GM19324 (cell line): Measurements from ENCODE around the gene YIPF1.
A peak's percentile ranks its signal among the peaks of the same experiment; 100 is the strongest.

Source experiments
- ATAC-seq: cut with Tn5 transposase; IDR thresholded peaks from one replicate; pipeline ENCODE4 v1.9.1; 2021; ENCODE audit warnings: mild to moderate bottlenecking, moderate library complexity; ENCODE audit not compliant: unreplicated experiment, low FRiP score

YIPF1 gene

DNA sequence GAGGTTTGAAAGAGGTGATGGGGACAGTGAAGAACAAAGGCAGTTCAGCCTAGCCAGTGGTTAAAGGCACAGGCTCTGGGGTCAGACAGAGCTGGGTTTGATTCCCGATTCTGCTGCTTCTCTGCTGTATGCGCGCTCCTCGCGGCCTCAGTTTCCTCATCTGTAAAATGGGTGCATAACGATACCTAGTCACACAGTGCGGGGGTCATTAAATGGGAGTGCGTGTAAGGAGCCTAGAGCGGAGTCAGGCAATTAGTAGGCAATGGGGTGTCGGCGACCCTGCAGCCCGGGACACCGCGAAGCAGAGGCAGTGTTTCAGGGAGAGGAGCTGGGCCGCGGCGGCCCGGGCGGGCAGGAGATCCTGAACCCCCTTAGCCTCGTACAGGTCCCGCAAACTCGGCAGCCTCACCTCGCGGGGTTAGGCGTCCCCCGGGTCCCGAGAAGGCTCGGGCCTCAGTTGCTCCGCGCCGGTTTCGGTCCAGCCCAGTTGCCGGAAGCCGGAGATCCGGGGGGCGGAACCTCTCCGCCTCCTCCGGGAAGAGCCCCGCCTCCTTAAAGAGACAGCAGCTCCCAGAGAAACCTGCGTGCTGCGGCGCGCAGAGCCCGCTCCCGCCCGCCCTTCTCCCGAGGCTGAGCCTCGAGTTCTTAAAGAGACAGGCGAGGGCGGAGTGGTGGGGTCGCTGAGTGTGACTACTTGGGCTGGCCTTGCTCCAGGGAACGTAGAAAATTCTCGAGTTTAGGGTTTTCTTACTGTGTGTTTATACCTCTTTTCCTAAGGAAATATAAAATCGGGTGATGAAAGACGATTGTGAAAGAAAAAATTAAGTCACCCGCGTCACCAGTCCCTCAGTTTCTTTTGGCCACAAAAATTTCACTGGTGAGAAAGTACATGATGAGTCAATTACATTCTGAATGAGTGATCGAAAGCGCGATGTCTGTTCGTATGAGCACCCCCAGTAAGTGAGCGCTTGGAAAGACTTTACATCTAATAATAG, at the start of gene YIPF1:
YIPF1 (minus strand) TSS at position 494 of the 995 bp plus-strand sequence. CDS start 860 bp downstream, outside the sequence.
- peak; percentile 93 for ATAC-seq

DNA sequence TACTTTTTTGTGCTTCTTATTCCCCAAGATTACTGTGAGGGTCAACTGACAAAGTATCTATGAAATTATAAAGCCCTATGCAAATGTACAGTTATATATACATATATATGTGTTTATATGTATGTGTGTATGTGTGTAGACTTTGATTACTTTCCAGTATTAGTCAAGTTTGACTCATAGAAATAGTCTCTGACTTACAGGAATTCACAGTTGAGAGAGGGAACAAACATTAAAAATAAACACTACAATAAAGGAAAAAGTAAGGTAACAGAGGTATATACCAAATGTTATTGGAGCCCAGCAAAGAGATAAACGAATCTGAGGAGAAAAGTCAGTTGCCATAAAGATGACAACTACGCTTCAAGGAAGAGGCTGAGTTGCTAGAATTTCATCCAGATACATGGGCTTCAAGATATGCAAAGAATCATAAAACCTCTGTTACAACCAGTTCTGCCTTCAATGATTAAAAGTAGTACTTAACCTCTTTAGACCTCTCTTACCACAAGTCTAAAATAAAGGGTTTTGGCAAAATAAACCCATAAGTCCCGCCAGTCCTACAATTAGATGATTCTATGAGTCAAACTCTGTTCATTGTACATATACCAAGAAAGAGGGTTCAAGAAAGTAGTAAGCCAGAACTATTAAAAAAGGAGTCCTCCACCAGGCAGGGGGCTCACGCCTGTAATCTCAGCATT, 48.7 kb upstream of the YIPF1 start:
- no peak for ATAC-seq

DNA sequence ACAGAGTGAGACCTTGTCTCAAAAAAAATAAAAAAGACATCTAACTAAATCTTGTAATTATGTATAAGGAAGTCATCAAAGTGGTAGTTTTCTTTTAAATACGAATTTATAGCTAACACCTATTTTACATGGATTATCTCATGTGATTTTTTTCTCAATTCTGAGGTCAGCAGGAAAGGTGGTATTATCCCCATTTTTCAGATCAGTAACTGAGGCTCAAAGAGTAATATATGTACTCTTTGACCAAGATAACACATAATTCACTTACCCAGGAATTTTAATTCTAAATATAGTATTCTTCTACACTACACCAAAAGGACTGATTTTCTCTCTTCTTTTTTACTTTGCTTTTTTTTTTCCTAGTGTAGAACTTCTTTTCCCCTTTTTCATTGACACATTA, 46.8 kb upstream of the YIPF1 start:
- ATAC-seq, result no peak

DNA sequence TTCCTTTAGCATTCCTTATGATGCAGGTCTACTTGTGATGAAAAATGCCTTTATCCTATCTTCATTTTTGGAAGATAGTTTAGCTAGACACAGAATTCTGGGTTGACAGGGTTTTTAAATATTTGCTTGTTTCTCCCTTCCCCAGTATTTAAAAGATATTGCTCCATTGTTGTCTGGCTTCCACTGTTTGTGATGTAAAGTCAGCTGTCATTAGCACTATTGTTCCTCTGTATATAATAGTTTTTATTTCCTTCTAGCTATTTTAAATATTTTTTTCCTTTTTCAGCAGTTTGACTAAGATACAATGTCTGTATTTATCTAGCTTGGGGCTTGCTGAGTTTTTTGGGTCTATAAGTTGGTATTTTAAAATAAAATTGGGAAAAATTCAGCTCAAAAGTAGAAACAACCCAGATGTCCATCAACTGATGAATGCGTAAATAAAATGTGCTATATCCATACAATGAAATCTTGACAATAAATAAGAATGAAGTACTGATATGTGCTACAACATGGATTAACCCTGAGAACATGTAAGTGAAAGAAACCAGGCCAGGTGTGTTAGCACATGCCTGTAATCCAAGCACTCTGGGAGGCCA, 44.7 kb upstream of the YIPF1 start:
- ATAC-seq, result no peak

DNA sequence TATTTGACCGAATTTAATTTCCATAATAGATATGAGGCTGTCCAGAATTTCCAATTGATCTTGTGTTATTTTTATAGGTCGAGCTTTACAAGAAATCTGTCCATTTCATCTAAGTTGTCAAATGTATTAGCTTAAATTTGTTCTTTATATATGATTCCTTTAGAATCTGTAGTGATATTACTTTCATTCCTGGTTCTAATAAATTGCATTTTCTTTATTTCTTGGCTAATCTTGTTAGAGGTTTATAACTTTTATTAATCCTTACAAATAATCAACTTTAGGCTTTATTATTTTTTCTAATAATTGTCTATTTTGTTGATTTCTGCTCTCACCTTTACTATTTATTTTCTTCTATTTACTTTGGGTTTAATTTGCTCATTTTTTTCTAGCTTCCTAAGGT, 41.9 kb upstream of the YIPF1 start:
- ATAC-seq, result no peak

DNA sequence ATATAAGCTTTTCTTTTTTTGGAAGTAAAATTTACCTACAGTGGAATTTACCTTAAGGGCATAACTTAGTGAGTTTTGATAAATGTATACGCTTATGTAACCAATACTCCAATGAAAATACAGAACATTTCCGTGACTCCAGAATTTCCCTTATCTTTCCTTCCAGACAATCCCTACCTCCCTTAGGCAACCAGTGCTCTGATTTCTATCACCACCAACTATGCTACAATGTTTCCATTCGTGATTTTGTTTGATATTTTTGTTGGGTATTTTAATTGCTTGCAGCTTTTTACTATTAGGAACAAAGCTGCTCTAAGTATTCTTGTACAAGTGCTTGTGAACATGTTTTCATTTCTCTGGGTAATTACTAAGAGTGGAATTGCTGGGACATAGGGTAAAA, 41.3 kb upstream of the YIPF1 start:
- ATAC-seq, result no peak

DNA sequence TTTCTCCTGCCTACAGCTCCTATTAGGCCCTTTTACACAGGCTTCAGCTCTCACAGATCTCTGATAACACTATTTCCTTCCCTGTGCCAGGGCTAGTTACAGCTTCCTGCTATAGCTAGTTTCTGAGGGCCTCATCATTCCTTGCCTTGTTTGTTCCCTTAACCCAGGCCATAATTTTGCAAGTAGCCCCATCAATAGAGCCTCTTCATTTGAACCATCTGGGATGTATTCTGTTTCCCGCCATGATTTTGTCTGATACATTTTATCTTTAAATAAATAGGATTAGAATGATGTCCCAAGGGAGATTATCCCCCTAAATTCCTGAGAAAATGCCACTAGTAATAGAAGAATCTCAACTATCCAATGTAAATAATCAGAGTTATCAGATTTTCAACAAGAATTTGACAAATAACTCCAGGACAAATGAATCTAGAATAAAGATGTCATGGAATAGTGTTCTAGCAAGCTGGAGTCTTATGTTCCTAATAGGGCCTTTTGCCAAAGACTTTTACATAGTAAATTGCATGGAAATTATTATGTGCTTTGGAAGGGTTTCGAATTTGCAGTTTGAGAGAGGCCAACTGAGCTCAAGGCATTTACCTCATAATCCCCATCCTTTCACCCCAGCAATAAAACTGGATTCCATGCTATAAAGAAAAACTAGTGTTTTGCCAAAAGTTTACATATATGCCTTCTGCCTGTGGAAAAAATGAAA, 39.8 kb upstream of the YIPF1 start:
- no peak for ATAC-seq

DNA sequence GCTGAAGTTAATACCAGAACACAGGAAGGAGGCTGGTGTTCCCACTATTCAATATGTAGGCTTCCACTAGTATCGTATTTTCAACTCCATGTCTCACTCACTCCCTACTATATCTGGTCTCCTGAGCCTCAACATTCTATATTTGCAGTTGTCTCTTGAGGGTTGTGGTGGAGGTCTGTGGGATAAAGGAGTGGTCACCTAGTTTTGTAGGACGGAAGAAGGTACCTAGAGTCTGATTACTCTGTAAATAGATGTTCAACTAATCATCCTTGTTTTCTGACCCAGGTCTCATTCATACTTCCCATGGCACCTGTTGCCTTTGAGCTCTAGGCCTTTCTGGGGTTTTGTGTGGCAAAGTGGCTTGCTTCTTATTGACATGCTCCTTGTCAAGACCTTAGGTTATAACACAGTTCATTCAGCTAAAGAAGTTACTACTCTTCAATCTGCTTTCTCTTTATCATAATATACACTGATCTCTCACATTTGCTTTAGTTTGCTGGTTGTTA, 37.8 kb upstream of the YIPF1 start:
- ATAC-seq, result no peak

DNA sequence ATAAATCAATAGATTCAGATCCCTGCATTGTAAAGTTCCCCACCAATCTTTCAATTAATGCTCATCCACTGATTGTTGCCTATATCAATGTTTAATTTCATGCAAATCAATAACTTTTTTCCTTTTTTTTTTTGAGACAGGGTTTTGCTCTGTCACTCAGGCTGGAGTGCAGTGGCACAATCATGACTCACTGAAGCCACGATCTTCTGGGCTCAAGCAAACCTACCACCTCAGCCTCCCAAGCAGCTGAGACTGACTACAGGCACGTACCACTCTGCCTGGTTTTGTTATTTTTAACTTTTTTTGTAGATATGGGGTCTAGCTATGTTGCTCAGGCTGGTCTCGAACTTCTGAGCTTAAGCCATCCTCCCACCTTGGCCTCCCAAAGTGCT, 30.1 kb upstream of the YIPF1 start:
- no peak for ATAC-seq

DNA sequence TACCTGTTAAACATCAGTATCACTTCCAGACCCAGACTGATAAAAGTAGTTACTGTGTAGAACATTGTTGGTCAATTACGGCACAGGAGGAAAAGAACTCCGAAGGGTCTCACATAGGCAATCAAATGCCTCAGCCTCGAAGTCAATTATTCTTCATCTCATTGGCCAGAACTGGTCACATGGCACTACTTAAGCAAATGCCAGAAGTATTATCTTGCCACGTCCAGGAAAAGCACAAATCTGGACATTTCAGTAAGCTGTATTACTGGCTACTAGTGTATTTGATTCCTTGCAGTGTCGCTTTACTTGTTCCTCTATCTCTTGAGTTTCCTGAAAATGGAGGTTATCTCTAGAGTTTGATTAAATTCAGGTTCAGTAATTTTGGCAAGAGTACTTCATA, 28.7 kb upstream of the YIPF1 start:
- no peak for ATAC-seq

DNA sequence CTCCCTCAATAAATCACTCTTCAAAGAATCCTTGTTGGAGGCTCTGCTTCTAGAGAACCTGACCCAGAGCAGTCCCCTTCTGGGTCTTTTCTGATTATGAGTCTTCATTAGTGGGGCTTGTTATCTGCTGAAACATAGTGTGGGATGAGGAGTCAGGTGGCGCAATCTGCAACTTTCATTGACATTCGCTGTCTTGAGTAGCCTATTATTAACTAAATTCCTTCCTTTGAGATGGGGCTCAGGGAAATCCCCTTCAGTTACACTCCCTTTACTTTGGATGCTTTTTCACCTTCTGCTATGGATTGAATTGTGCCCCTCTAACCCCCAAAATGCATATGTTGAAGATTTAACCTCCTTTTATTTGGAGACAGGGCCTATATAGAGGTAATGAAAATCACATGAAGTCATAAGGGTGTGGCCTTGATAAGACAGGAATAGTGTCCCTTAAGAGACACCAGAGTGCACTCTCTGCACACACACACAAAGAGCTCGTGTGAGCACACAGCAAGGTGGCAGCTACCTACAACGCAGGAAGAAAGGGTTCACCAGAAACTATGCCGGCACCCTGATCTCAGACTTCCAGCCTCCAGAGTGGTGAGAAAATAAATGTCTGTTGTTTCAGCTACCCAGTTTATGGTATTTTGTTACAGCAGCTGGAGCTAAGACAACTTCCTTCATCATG, 23.9 kb upstream of the YIPF1 start:
- ATAC-seq, result no peak

DNA sequence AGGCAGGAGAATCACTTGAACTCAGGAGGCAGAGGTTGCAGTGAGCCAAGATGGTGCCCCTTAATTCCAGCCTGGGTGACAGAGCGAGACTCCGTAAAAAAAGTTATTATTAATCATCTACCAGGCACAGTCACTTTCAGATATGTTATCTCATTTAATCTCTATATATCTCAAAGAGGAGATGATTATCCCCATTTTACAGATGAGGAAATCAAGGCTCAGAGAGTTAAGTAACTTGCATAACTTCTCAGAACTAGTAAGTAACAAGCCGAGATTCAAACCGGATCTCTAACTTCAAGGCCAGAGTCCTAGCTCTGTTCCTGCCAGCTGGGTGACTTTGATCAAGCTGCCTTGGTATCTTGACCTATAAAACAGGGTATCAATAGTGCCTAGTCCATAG, 21.8 kb upstream of the YIPF1 start:
- no peak for ATAC-seq

DNA sequence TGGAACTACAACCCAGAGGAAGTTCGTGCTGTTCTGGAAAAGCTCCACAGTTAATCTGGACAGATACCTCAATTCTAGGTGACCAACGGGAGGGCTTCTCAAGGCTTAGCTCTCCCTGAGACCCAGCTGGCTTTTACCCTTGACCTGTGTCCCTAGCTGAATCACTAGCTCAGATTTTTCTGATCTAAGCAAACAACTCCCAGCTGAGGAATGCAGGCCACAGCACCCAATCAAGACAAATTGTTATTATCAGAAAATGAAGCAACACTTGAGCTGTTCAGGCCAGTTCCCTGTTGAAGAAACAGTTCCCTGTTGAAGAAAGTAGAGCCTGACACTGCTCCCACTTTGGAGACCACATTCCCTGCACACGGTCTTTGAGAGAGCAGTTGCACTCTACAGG, 20.3 kb upstream of the YIPF1 start:
- no peak for ATAC-seq

DNA sequence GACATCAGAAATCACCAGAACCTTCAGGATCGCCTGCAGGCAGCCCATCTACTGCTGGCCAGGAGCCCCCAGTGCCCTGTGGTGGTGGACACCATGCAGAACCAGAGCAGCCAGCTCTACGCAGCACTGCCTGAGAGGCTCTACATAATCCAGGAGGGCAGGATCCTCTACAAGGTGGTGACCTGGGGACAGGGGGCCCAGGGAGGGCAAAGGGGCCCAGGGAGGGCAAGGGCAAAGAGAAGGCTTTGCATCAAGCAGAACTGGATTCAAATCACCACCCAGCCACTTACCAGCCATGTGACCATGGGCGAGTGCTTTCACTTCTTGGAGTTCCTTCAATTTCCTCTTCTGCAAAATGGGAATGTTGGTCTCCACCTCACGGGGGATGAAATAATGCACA, 16.5 kb upstream of the YIPF1 start:
- no peak for ATAC-seq

DNA sequence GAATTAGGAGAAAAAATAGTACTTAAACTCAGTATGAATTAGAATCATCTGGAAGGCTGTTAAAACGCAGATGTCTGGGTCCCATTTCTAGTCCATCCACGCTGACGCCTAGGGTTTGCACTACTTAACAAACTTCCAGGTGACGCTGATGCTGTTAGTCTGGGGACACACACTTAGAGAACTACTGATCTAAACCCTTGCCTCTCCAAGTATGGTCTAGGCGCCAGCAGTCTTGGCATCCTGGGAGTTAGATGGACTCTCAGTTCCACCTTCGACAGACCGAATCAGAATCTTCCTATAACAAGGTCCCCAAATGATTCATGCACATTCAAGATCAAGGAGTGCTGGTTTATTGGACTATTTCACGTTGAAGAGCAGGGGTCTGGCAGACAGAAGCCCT, 15.9 kb upstream of the YIPF1 start:
- no peak for ATAC-seq

DNA sequence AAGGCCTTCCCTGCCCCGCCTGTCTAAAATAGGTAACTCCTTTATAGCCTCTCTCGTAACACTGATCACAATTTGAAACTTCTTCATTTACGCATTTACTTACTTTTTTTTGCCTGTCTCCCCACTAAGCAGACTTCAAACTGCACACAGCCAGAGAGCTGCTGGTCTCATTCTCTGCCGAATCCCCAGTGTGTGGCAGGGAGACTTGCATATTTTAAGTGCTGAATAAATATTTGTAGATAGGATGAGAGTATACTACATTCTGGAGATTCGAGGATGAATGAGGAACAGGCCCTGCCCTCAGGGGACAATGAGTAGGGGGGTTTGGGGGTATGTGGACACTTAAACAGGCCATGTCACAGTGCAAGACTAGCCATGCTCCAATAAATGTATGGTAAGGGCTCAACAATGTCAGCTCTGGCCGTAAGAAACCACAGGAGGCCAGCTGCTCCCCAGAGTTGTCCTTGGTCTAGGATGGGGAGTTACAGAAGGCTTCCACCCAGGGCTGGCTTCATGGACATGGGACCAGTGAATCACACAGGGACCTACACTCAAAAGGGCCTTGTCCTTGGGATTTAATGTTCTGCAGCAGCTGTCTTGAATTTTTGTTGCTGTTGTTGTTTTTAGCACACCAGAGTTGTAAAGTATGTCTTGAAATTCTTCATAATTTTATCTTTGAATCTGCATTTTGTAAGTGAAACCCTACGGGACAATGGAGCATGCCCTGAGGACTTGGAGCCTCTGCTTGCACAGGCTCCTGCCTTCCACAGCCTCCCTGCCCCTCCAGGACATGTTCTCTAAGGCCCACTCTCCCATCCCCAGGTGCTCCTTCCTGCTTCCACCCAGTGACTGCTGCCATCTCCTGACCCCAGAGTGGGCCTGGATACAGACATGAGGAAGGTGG, 12.9 kb upstream of the YIPF1 start:
- ATAC-seq, result no peak

DNA sequence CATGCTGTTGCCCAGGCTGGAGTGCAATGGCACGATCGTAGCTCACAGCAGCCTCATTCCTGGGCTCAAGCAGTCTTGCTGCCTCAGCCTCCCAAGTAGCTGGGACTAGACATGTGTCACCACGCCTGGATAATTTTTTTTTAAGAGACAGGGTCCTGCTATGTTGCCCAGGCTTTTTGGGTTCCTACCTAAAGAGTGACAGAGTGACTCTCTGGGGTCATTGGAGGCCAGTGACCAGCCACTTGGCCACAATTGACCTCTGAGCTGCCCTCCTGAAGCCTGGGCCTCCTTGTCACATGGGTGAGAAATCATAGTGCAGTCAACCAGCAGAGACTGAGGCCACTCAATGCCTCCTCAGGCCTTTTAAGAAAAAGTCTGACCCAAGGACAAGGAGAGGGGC, 10.1 kb upstream of the YIPF1 start:
- ATAC-seq, result no peak

DNA sequence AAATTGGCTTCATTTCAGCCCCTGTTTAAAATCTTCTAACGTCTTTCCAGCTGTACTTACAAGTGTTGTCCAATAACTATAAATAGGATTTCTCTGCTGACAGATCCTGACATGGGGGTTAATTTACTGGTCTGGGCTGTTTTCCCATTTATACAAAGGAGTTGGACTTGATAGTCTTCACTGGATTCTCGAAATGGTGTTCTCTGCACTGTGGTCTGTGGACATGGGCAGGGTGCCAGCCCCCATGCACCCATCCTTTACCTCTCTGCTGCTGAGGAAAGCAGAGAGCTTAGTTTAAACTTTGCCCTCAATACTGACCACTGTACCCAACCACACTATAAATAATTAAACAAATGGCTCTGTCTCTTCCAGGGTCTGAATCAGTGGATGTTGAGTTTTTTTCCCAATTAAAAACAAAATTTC, 9.6 kb upstream of the YIPF1 start:
- no peak for ATAC-seq

DNA sequence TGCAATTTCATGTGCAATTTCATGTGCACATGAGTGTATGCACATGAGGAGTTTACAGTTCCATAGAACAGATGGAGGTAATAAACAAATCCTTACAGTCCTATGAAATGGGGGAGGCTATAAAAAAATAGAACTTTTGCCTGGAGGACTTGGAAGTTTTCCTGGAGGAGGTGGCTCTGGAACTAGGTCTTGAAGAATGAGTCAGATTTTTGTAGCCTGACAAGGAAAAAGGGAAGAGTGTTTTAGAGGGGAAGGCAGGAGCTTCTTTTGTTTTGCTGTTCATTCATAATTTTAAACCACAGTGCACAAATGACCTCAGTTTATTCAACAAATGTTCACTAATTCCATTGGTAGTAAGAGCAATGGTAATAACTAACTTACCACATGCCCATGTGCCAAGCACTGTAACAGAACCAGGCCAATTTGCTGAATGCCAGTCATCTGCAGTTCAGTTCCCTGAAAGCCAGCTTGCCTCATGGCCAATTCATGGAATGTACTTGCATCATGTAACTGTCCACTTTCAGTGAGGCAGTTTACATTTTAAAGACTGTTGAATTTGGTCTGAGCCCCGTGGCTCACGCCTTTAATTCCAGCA, 7.1 kb upstream of the YIPF1 start:
- no peak for ATAC-seq
